HG02798 (cell line): ENCODE data around the gene SRGAP3.
A peak's percentile ranks its signal among the peaks of the same experiment; 100 is the strongest.

Experiments used
- ATAC-seq: cut with Tn5 transposase; IDR thresholded peaks from one replicate; pipeline ENCODE4 v1.9.1; 2021; ENCODE audit warnings: mild to moderate bottlenecking; ENCODE audit not compliant: unreplicated experiment, poor library complexity

The SRGAP3 gene

DNA sequence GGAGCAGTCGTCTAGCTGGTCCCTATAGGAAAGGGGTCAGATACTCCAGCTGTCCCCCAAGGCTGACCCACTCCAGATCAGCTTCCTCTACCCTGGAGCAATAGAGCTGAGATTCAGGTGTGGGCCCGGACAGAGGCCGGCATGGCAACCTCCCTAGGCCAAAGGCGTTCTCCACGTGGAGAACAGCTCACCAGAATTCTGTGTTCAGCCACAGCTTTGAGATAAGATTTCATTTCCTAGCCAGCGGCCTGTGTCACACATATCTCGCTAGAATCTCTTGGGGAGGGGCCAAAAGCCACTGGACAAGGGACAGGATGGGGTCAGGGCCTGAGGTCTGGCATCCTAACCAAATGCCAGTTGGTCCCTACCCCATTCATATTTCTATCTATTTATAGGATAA is 20.1 kb downstream of the SRGAP3 start:
- ATAC-seq: no peak

DNA sequence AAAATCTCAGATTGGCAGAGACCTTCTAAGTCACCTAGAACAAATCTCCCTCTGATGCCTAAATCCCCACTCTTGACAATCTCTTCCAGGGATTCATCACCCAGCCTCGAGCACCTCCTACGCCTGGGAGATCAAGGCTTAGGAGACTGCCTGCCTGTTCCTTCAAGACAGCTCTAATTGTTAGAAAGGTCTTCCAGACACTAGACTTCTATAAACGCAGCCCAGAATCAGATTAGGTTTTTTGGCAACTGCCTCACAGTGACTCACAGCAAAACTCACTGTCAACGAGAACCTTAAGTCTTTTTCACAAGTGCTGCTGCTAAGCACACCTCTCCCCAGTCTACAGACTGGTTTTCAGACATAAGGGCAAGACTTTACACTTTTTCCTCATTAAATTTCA is 23.1 kb downstream of the SRGAP3 start:
- ATAC-seq: no peak

DNA sequence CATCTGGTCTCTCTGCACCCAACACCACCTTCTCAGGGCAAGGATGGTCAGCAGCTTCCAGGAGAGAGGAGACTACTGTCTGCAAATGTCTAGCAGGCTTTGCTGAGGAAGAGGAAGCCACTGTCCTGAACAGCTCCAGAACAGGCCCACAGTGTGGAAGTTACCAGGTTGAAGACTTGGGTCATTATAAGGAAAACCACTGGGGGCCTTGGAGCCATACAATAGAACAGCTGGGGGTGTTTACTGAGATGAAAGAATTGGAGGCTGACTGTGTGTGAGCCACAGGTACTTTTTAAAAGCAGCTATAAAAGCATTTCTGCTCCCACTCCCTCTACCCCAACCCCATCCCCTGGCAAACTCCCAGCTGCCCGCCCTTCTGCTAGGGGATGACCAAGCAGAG is 24.2 kb downstream of the SRGAP3 start:
- no peak for ATAC-seq

DNA sequence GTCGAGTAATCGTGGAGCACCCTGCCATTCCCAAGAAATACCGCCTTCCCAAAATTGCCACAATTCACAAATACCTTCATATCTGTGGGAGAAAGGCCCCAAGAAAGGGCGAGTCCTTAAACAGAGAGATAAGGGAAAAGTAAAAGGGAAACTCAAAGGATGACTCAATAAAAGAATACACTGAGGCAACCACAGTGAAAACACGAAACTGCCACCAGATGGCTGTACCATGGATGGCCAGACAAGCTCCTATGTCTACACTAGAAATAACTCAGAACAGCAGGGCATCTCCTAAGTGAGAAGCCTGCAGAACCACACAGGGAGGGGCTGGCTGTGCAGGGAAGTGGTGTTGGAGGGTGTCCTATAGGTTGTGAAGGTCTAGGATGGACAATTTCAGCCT is 25.0 kb downstream of the SRGAP3 start:
- peak; percentile 91 for ATAC-seq

DNA sequence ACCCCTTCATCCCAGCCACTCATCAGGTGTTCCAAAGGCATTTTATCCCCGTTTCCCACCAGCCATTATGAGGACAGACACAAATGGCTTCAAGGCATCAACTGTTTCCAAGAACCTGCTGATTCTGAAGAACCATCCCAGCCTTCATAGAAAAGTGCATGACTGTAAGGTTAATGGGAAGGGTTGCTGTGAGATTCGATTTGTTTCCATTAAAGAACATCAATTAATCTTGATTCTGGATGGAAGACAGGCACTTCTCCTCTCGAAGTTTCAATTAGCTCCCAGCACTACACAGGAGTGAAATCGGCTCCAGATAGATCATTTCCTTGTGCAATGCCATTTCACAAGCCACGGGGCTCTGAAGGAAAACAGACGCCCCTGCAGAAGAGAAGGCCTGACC is 25.8 kb downstream of the SRGAP3 start:
- ATAC-seq: no peak

DNA sequence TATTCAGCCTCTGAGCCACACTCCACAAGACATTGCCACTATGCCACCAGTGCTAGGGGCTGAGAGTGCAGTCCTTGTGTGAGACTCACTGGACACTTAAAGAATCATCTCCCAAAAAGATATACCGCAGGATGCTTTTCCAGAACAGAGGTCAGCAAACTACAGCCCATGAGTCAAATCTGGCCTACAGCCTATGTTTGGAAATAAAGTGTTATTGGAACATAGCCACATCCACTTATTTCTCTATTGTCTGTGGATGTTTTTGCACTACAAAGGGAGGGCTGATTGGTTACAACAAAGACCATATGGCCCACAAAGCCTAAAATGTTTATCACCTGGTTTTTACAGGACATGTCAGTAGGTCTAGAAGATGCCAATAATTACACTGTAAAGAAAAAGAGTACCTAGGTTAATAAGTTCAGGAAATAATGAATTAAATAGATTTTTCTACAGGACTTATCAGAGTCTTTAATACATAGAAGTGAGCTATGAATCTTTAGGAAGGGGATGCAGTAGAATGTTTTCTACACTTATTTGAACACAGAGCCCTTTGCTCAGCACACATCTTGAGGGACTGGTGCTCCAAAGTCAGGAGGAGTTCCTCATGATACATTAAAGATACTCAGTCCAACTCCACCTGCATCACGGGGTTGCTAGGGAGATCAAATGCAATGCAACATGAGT is 26.3 kb downstream of the SRGAP3 start:
- ATAC-seq: no peak

DNA sequence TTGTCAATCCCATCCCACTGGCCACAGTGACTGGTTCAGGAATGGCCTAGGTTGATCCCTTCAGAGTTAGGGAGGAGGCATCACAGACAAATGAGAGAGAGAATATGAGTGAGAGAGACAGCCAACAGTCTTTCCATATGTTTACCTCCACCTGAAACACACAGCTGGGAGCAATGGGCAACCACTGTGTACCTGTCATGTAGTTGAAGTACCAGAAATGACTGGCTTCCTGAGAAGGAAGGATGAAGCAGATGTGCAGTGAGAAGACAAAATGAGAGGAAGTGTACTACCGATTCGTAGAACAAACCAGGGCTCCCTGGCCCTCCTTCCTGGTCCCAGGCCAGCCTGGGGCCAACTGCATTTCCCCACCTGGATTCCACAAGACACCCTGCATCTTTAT is 27.4 kb downstream of the SRGAP3 start:
- ATAC-seq: no peak

DNA sequence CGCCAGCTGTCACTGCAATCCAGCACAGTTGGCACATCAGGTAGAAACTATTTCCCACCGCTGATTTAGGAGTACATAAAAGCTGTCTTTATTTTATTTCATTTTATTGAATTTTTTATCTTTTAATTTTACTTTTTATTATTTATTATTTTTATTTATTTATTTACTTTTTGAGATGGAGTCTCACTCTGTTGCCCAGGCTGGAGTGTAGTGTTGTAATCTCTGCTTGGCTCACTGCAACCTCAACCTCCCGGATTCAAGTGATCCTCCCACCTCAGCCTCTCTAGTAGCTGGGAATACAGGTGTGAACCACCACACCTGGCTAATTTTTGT is 31.0 kb downstream of the SRGAP3 start:
- ATAC-seq: no peak

DNA sequence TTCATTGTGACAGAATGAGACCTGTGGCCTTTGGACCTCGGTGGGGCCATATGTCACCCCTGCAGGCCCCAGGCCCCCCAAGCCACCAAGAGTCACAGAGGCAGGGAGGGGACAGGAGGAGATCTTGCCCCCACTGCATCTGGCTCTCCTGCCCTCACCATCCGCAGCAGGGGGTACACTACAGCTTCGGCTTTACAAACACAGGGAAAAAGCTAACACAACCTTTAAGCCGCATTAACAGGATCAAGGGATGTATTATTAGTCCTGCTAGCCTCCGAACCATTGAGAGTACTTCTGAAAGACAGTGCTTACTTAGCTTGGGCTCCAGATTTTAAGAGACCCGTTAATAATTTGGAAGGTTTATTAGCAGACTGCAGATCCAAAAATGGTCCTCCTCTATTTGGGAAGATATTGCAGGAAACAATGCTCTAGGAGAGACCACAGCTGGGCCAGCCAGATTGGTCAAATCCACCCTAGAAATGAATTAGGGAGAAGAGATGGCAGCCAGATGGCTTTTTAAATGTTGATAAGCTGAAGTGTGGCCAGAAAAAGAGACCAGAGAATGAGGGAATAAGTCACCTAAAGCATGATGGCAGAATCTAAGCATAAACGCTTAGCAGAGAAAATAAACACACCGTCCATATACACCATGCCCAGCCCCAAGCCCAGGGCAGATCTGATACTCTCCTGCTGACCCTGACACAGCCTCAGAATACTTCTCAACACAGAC is 31.5 kb downstream of the SRGAP3 start:
- ATAC-seq: no peak

DNA sequence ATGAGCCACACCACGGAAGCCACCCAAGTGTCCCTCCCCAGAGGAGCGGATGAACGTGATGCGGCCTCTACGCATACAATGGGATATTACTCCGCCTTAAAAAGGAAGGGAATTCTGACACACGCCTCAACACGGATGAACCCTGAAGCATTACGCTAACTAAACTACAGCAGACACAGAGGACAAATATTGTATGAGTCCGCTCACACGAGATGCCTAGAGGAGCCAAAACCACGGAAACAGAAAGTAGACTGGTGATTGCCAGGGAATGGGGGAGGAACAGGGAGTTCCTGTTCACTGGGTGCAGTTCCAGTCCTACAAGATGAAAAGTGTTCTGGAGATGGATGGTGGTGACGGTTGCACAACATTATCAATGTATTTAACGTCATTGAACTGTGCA is 32.7 kb downstream of the SRGAP3 start:
- no peak for ATAC-seq

DNA sequence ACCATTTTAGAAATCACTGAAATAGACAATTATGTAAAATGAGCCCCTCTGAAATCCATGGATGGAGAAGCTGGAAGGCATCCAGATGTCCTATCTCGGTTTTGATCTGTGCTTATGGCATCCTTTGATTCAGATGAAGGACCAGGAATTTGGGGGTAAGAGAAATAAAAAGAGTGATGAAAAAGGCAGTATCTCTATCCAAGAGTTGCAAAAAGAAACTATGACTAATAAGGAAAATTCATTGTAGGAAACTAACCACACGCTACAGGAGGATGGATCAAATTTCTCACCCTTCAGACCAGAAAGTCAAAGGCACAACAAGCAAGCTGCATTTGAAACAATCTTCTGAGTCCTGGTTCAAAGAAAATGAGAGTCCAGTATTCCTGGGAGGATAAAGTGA is 34.8 kb downstream of the SRGAP3 start:
- no peak for ATAC-seq

DNA sequence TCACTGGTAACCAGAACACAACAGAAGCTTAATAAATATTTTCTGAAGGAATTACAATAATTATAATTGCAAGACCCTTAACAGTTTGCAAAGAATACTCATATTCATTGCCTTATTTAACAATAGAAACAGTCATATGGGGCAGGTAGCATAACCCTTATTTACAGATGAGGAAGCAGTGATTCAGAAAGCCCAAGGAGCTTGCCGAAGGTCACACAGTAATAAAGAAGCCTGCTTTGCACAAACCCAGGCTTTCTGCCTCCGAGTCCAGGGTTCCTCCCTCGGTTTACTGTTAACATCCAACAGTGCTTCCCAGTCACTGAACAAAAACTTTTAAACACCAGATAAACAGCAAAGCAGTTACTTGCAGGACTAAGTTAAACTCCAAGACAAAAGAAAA is 35.3 kb downstream of the SRGAP3 start:
- no peak for ATAC-seq

DNA sequence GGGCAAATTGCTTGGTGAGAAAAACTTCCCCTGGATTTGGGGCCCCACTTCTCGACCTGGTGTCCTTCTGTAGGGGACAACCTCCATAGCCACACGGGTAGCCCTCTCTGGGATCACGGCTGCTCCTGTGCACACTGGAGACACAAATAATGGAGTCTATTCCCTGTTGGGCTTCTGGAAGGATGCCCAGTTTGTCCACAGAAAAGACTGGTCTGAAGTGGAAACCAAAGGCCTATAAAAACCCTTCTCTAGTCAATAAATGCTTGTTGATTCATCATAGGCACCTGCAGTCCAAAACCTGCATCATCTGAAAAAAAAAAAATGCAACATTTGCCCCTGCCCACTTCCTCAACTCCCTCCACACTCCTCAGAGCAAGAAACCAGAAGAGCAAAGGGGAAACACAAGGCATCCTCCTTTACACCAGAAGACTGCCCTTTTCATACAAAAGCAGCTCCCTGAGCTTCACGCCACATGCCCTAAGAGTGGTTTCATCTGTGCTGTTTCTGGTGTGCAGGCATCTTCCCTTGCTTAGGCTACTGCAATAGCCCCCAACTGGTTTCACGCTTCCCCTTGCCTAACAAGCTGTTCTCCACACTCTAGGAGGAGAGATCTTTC is 36.3 kb downstream of the SRGAP3 start:
- no peak for ATAC-seq

DNA sequence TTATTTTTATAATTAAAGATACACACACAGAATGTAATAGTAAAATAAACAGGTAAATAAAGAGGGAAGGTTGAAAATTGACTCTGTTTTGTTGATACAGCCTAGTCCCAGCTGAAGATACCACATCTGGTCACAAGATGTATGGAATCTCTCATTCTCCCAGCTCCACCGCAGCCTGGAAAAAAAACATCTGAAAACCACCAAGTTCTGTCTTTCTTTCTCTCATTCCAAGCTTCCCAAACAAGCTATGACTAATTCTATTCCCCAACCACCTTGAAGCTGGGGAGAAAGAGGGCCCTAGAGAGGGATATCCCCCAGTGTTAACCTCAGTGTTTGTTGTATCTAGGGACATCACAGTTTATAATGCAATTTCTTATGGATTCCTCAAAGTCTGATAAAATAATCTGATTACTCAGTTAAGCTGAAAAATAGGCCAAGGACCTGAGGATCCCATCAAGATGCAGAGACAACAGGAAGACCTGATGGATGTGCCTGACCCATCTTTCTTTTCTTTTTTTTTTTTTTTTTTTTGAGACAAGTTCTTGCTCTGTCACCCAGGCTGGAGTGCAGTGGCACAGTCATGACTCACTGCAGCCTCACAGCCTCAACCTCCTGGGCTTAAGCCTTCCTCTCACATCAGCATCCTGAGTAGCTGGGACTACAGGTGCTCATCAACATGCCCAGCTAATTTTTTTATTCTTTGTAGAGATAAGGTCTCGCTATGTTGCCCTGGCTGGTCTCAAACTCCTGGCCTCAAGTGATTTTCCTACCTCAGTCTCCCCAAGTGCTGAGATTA is 38.1 kb downstream of the SRGAP3 start:
- no peak for ATAC-seq

DNA sequence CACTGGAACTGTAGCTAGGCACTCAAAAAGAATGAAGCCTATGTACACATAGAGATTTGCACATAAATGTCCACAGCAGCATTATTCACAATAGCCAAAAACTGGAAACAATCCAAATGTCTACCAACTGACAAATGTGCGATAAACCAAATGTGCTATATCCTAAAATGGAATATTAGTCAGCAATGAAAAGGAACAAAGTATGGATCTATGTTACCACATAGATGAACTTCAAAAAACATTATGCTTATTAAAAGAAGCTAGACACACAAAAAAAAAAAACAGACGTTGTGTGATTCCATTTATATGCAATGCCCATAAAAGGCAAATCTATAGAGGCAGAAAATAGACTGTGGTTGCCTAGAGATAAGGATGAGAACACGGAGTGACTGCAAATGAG is 39.7 kb downstream of the SRGAP3 start:
- ATAC-seq: no peak

DNA sequence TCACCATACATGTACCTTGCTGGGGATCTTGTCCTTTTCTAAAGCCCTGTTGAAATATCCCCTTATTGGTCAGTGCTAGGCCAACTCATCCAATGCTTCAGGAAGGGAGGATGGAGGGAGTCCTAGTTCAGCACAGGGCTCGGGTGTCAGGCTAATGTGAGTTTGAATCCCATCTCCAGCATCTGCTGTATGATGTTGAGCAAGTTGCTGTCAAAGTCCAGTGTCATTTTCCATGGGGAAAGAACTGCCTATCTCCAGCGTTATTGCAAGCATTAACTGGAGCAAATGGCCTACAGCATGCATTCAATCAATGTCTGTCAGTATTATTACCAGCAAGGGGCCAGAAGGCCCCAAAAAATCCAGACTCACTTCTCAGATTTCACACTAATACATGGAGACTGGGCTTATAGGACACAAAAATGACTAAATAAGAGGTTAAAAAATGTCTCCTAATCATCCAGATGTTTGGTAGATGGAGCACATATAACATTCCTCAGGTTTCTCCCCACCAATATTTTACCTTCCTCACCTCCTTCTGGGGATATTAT is 40.8 kb downstream of the SRGAP3 start:
- no peak for ATAC-seq

DNA sequence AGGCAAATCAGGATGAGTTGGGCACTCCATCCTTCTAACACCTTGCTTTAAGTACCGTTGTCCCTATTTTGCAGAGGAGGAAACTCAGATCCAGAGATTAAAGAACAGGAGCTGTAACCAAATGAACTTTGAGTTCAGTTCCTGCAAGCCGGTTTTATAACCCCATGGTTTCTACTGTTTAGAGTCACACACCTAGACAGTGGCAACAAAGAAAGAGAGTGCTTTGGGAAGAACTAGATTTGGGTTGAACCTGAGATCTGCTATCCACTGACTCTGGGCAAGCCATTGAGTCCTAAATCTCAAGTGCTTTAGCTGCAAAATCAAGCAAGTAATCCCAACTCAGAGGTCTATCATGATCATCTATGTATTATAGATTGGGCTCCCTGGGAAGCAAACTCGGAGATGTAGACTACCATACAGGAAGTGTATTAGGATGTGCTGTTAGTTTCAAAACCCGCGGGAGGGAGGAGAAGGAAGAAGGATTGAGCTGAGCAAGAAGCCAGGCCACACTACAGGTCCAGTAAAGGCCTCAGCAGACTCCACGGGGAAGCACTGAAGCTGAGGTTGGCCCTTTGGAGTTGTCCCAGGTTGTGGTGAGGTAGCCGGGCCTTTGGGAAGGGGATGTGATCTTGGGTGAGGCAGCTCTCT is 42.2 kb downstream of the SRGAP3 start:
- no peak for ATAC-seq

DNA sequence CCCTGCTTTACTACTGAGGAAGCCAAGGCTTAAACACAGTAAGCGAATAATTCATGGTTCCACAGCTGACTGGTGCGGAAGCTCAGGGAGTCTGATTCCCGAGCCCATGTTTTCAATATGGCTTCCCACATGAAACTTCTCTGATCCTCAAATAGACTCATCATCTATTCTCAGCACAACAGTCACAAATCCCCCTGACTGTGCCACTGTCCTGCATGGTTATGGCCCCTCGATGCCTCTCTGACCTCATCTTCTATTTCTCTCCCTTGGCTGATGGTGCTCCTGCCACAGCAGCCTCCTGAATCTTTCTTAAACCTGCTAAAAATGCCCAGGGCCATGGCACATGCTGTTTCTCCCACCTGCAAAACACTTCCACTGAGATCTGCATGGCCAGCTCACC is 43.2 kb downstream of the SRGAP3 start:
- no peak for ATAC-seq

DNA sequence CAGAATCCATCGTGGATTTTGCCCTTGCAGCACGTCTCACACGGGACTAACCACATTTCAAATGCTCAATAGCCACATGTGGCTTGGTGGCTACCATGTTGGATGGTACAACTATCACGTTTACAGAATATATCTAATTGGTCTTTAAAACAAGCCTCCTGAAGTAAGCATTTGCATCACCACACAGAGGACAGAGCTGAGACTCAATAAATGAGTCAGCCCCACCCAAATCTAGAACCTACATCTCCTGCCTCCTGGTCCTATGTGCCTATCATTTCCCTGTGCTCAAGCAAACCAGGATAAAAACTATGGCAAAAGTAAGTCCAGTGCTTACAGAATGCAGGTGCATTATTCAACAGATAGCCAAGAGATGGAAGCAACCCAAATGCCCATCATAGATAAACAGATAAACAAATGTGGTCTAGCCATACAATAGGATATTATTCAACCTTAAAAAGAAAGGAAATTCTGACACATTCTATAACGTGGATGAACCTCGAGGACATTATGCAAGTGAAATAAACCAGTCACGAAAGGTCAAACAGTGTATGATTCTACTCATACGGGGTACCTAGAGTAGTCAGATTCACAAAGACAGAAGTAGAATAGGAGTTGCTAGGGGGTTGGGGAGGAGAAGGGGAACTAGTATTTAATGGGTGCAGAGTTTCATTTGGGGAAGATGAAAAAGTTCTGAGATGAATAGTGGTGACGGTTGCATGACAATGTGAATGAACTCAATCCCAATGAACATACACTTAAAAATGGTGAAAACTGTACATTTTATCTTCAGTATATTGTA is 43.9 kb downstream of the SRGAP3 start:
- peak; percentile 55 for ATAC-seq
